ENCODE results near the gene ARHGEF7.

ARHGEF7 gene

DNA sequence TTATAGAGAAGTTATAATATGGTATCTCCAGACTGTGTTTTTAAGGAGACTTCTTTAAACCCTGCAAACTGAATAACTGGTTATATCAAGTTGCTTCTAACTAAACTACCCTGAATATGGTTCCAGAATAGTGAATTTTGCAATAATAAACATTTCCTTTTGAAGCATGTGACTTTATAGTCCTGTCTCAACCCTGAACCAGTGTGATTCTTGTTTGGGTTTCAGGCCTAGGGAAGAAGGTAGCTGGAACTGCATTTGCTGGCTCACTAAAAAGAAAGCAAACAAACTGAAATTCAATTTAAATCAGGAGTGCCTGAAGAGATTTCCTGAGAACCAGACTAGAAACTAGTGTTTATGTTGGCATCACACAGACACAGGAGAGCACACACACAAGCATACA, 4.9 kb downstream of the ARHGEF7 start:
- Mint-ChIP-seq H3K27ac (no peak overlapping the region), H3K27me3 (peaks cover 33% of the 10 kb centered on the region), H3K9me3 (no peaks in the 10 kb centered on the region), H3K36me3 (ENCODE audit: low read depth) (no peaks in the 10 kb centered on the region), H3K4me3 (no peak overlapping the region), H3K4me1 (peaks cover 4% of the 10 kb centered on the region)
- DNase-seq, result no peak
- no peak for ATAC-seq

DNA sequence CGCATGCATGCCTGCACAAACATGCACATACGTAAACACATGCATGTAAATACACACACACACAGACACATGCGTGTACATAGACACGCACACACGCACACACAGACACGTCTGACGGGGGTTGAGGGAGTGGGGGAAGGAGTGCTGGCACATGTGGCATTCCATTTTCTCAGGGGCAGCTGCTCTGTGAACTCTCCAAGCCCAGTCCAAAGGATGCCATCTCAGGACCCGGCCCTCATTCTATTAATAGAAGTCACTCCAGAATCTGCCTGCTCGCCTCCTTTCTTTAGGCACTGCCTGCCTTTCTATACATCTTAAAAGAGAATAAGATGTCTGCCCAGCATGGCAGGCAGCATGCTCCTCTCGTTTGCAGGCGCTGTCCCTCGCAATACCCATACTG, 5.3 kb downstream of the ARHGEF7 start:
- ATAC-seq (no peak), DNase-seq (no peak)
- H3K4me1 Mint-ChIP-seq, result peaks cover 4% of the 10 kb centered on the region
- H3K9me3 Mint-ChIP-seq, result no peaks in the 10 kb centered on the region
- H3K36me3 Mint-ChIP-seq (ENCODE audit: low read depth), result no peaks in the 10 kb centered on the region
- H3K27me3 Mint-ChIP-seq, result peaks cover 33% of the 10 kb centered on the region
- no peak overlapping the region for H3K27ac Mint-ChIP-seq
- H3K4me3 Mint-ChIP-seq, result no peak overlapping the region

DNA sequence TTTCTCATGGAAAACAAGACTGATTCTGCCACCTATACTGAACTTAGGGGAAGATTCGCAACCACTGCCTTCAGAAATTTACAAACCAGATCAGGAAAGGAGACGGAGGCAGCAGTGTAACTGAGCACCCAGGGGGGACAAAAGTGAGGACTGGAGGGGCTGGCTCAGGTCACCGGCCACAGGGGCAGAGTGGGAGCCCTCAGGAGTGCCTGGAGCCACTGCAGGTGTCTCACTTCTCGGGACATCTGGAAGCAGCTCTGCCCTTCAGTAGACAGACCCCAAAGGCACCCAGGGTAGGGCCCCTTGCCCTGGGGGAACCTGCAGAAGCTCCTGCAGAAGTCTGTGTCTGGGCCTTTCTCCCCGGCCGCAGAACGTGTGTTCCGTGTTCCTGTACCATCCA, 5.8 kb downstream of the ARHGEF7 start:
- H3K4me3 Mint-ChIP-seq, result no peak overlapping the region
- no peaks in the 10 kb centered on the region for H3K9me3 Mint-ChIP-seq
- H3K4me1 Mint-ChIP-seq, result peaks cover 4% of the 10 kb centered on the region
- no peak for ATAC-seq
- DNase-seq, result no peak
- no peaks in the 10 kb centered on the region for H3K36me3 Mint-ChIP-seq (ENCODE audit: low read depth)
- H3K27me3 Mint-ChIP-seq, result peaks cover 32% of the 10 kb centered on the region
- H3K27ac Mint-ChIP-seq, result no peak overlapping the region

DNA sequence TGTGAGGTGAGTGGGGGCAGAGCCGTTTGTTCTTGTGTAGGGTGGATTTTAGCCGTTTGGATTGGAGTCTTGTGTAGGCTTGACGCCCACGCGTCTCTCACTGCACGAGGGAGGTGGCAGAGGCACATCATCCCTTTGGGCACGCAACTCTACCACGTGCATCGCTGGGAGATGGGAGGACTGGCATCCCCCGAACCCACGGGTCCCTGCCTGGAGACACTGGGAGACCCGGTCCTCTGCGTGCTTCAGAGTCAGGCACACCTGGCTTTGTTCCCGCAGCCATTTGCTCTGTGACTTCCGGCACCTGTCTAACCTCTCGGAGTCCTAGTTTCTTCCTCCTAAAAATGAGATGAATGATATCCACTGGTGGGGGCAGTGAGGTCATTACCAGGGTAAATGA, 6.4 kb downstream of the ARHGEF7 start:
- H3K4me1 Mint-ChIP-seq, result no peaks in the 10 kb centered on the region
- H3K27me3 Mint-ChIP-seq, result peaks cover 26% of the 10 kb centered on the region
- no peak for DNase-seq

DNA sequence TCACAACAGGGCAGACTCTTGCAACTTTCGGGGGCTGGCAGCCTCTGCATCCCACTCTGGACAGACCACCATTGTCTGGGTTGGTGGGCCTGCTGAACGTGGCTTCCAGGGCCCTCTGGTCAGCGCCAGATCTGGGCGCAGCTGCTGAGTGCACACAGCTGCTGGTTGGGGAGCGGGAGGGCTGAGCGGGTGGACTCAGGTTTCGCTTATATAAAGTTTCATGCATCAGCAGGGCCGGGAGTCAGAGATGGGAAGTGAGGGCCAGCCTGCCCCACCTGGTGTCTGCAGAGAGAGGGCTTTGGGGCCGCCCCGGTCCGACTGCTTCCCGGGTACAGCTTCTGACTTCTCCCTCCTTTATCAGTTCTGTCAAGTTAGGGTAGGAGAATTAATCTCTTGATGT, 6.9 kb downstream of the ARHGEF7 start:
- H3K27ac Mint-ChIP-seq, result no peak overlapping the region
- DNase-seq, result no peak
- no peaks in the 10 kb centered on the region for H3K4me1 Mint-ChIP-seq
- no peaks in the 10 kb centered on the region for H3K36me3 Mint-ChIP-seq (ENCODE audit: low read depth)
- H3K9me3 Mint-ChIP-seq, result no peaks in the 10 kb centered on the region
- no peak overlapping the region for H3K4me3 Mint-ChIP-seq
- peaks cover 21% of the 10 kb centered on the region for H3K27me3 Mint-ChIP-seq
- no peak for ATAC-seq

More for the DNA sequence above, 6.4 kb downstream of the ARHGEF7 start:
- Mint-ChIP-seq H3K36me3 (ENCODE audit: low read depth) (no peaks in the 10 kb centered on the region), H3K9me3 (no peaks in the 10 kb centered on the region), H3K4me3 (no peak overlapping the region), H3K27ac (no peak overlapping the region)
- ATAC-seq, result no peak

GRCh38 chr13:111122631-111123030, 7.5 kb downstream of the ARHGEF7 start:
- H3K27me3 Mint-ChIP-seq, result peaks cover 16% of the 10 kb centered on the region
- no peaks in the 10 kb centered on the region for H3K36me3 Mint-ChIP-seq (ENCODE audit: low read depth)
- no peaks in the 10 kb centered on the region for H3K4me1 Mint-ChIP-seq
- no peak overlapping the region for H3K4me3 Mint-ChIP-seq
- H3K27ac Mint-ChIP-seq, result no peak overlapping the region
- ATAC-seq, result no peak
- H3K9me3 Mint-ChIP-seq, result no peaks in the 10 kb centered on the region
- DNase-seq, result no peak

DNA sequence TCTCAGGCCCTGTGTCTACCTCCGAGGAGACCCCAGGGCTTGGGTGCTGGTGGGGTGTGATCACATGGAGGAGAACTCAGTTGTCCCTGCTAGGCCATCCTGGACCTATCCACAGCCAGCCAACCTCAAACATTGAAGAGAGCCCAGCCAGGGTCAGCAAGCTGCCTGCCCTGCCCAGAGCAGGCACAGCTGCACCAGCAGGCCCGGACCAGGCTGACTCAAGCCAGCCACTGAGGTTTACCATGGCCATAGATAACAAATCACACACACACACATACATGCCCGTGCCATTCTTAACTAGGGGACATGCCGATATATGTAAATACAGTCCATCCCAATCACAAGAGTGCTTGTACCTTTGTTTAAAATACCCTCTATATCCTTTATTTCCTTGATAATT, 8.1 kb downstream of the ARHGEF7 start:
- Mint-ChIP-seq H3K27me3 (peaks cover 10% of the 10 kb centered on the region), H3K9me3 (no peaks in the 10 kb centered on the region), H3K36me3 (ENCODE audit: low read depth) (no peaks in the 10 kb centered on the region)

GRCh38 chr13:111123649-111124048, 8.5 kb downstream of the ARHGEF7 start:
- no peak for ATAC-seq
- no peak for DNase-seq
- Mint-ChIP-seq H3K4me1 (no peaks in the 10 kb centered on the region), H3K36me3 (ENCODE audit: low read depth) (no peaks in the 10 kb centered on the region), H3K4me3 (no peak overlapping the region), H3K27ac (no peak overlapping the region), H3K27me3 (peaks cover 8% of the 10 kb centered on the region), H3K9me3 (no peaks in the 10 kb centered on the region)

More for the DNA sequence above, 8.1 kb downstream of the ARHGEF7 start:
- H3K4me1 Mint-ChIP-seq, result no peaks in the 10 kb centered on the region
- no peak for DNase-seq
- H3K27ac Mint-ChIP-seq, result no peak overlapping the region
- H3K4me3 Mint-ChIP-seq, result no peak overlapping the region
- ATAC-seq, result no peak

- DNase-seq (no peak), ATAC-seq (no peak)
- Mint-ChIP-seq H3K9me3 (no peaks in the 10 kb centered on the region), H3K27me3 (no peaks in the 10 kb centered on the region), H3K4me3 (no peak overlapping the region), H3K4me1 (no peaks in the 10 kb centered on the region), H3K27ac (no peak overlapping the region), H3K36me3 (ENCODE audit: low read depth) (no peaks in the 10 kb centered on the region)
Observed at GRCh38 chr13:111126509-111126908, 11.4 kb downstream of the ARHGEF7 start.

- Mint-ChIP-seq H3K9me3 (no peaks in the 10 kb centered on the region), H3K27me3 (no peaks in the 10 kb centered on the region), H3K27ac (no peak overlapping the region), H3K36me3 (ENCODE audit: low read depth) (no peaks in the 10 kb centered on the region), H3K4me3 (no peak overlapping the region), H3K4me1 (no peaks in the 10 kb centered on the region)
- DNase-seq (no peak), ATAC-seq (no peak)
Observed at GRCh38 chr13:111129465-111130115, 14.5 kb downstream of the ARHGEF7 start.

DNA sequence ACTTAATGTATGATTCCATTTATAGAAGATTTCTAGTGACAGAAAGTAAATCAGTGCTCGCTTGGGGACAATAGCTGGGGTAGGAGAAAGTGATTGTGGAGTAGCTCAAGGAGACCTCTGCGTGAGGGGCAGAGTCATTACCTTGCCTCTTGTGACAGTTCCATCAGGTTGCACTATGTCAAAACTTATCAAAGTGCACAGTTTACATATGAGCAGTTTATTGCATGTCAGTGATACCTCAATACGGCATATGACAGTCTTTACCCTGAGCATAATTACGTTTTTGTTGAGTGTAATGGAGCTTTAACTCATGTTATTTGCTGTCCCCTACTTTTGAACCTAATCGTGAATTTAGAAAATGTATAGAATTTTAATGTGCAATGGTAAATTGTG, 15.0 kb downstream of the ARHGEF7 start:
- DNase-seq, result no peak
- Mint-ChIP-seq H3K27ac (no peak overlapping the region), H3K27me3 (no peaks in the 10 kb centered on the region), H3K36me3 (ENCODE audit: low read depth) (no peaks in the 10 kb centered on the region), H3K9me3 (no peaks in the 10 kb centered on the region), H3K4me1 (no peaks in the 10 kb centered on the region), H3K4me3 (no peak overlapping the region)
- ATAC-seq, result no peak

- no peak for ATAC-seq
- Mint-ChIP-seq H3K27ac (no peak overlapping the region), H3K27me3 (peaks cover 2% of the 10 kb centered on the region)
Observed at GRCh38 chr13:111131048-111131447, 15.9 kb downstream of the ARHGEF7 start.

GRCh38 chr13:111131611-111132010, 16.5 kb downstream of the ARHGEF7 start:
- Mint-ChIP-seq H3K36me3 (ENCODE audit: low read depth) (no peaks in the 10 kb centered on the region), H3K4me1 (no peaks in the 10 kb centered on the region), H3K27me3 (peaks cover 2% of the 10 kb centered on the region), H3K4me3 (no peak overlapping the region), H3K27ac (no peak overlapping the region), H3K9me3 (no peaks in the 10 kb centered on the region)
- DNase-seq (no peak), ATAC-seq (no peak)

More at GRCh38 chr13:111131048-111131447, 15.9 kb downstream of the ARHGEF7 start:
- no peaks in the 10 kb centered on the region for H3K9me3 Mint-ChIP-seq
- DNase-seq, result no peak
- H3K36me3 Mint-ChIP-seq (ENCODE audit: low read depth), result no peaks in the 10 kb centered on the region
- H3K4me3 Mint-ChIP-seq, result no peak overlapping the region
- no peaks in the 10 kb centered on the region for H3K4me1 Mint-ChIP-seq

- Mint-ChIP-seq H3K36me3 (ENCODE audit: low read depth) (no peaks in the 10 kb centered on the region), H3K27ac (no peak overlapping the region), H3K4me3 (no peak overlapping the region), H3K9me3 (no peaks in the 10 kb centered on the region), H3K27me3 (peaks cover 10% of the 10 kb centered on the region), H3K4me1 (no peaks in the 10 kb centered on the region)
- DNase-seq (no peak), ATAC-seq (no peak)
Observed at GRCh38 chr13:111132948-111133347, 17.8 kb downstream of the ARHGEF7 start.

DNA sequence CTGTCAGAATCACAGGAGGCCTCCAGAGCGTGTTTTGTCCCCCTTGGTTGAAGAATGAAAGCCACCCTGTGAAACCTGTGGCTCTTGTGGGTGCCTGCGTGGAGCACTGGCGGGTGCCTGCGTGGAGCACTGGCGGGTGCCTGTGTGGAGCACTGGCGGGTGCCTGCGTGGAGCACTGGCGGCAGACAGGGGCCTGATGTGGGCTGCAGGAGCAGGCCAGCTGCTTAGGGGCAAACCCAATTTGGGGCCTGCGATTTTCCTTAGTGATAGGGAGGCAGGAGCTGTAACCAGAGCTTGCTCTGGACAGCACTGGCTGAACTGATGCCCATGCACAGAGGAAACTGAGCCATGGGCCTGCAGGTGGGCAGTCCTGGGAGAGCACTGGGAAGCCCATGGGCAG, 24.3 kb downstream of the ARHGEF7 start:
- Mint-ChIP-seq H3K9me3 (no peaks in the 10 kb centered on the region), H3K4me3 (no peak overlapping the region), H3K4me1 (no peaks in the 10 kb centered on the region), H3K27me3 (peaks cover 27% of the 10 kb centered on the region), H3K36me3 (ENCODE audit: low read depth) (no peaks in the 10 kb centered on the region), H3K27ac (no peak overlapping the region)
- ATAC-seq (no peak), DNase-seq (no peak)
